Heart left ventricle (tissue), 13 donors: ENCODE results near the gene SERP2.

Source experiments
- CTCF ChIP-seq, 12 donors: fragments of 200-600 bp; sonication (generic) in 4 of 12; IDR thresholded peaks; one replicate each; pipeline versions ENCODE4 v1.5.0 to v1.8.0; 2018 to 2022; ENCODE audit warnings: antibody characterized with exemption in 12 of 12, mild to moderate bottlenecking in 5 of 12
- POLR2A ChIP-seq, 2 donors: fragments of 450-650 bp; IDR thresholded peaks; one replicate each; pipeline ENCODE4 v1.6.1; 2017; ENCODE audit warnings: antibody characterized with exemption in 2 of 2, mild to moderate bottlenecking in 2 of 2, moderate library complexity in 2 of 2
- donor health status: ischemic (EF 13 %, LVEDD 7.1; RV severe dilation, severe dysfunction).
- donor health status: DM: no; HTN: yes; CAD: no.
- donor health status: DM: no; HTN: no; CAD: no.
- donor health status: ischemic (EF 25% LVEDD 6.9; RV normal size, moderate dysfunction).
- donor health status: ischemic (EF 25% LVEDD 5.7; RV mildly dilated, moderate dysfunction).
- donor health status: ischemic (EF 35%, LVEDD 5.7; RV mildly dilated, moderate dysfunction).
- donor health status: nonischemic (EF 11% LVEDD 7.7; RV severe dilation, severe dysfunction).
- donor health status: DM: yes; HTN: yes; CAD: no.
- donor health status: PGD.
- donor health status: ischemic (EF 29% LVEDD 5.4; RV normal size, mild dysfunction).
- donor health status: nonischemic (EF 23%, LVEDD 6.1; RV moderate dilation, normal function).

- TF ChIP-seq CTCF (IDR thresholded peaks at IDR 0.05) (no peak), POLR2A (IDR thresholded peaks at IDR 0.05) (no peak)
Observed at GRCh38 chr13:44433863-44434765, 60.5 kb downstream of the SERP2 start.
